ENCODE results near the gene CMBL.

Gene CMBL

GRCh38 chr5:10339058-10339811, 31.5 kb upstream of the CMBL start:
- H3K36me3 ChIP-seq (ENCODE audit: control insufficient read depth in 1 of 2, insufficient read depth in 2 of 2, low read length in 2 of 2) = no peaks in the 10 kb centered on the region
- H3K9me3 ChIP-seq (ENCODE audit: insufficient read depth, low read depth, low read length) = no peaks in the 10 kb centered on the region
- no peak for DNase-seq
- no peak overlapping the region for H4K8ac ChIP-seq (ENCODE audit: low read depth, low read length)
- no peak overlapping the region for H4K91ac ChIP-seq (ENCODE audit: low read depth, low read length)
- no peak overlapping the region for H3K9ac ChIP-seq (ENCODE audit: low read length)
- H2BK5ac ChIP-seq (ENCODE audit: low read depth, low read length, poor library complexity) = no peak overlapping the region
- no peaks in the 10 kb centered on the region for H3K79me2 ChIP-seq (ENCODE audit: control insufficient read depth, insufficient read depth, low read length, poor library complexity)
- H3K18ac ChIP-seq (ENCODE audit: low read length) = no peak overlapping the region
- no peak overlapping the region for H2BK120ac ChIP-seq (ENCODE audit: insufficient read depth, low read length, poor library complexity)
- no peaks in the 10 kb centered on the region for H3K79me1 ChIP-seq (ENCODE audit: low read length)
- H3K4me2 ChIP-seq (ENCODE audit: low read length) = no peak overlapping the region
- no peak overlapping the region for H3K27ac ChIP-seq (ENCODE audit: low read depth, low read length)
- peaks cover 7% of the 10 kb centered on the region for H3K27me3 ChIP-seq (ENCODE audit: insufficient read depth, low read length)
- no peak overlapping the region for H3K4ac ChIP-seq (ENCODE audit: low read depth, low read length)
- H2AFZ ChIP-seq (ENCODE audit: insufficient read depth, low read length, poor library complexity) = no peak overlapping the region
- no peak overlapping the region for H2AK5ac ChIP-seq (ENCODE audit: low read length)
- peaks cover 0 to 2% of the 10 kb centered on the region in 2 experiments for H3K4me1 ChIP-seq (ENCODE audit: control insufficient read depth in 1 of 2, insufficient read depth in 2 of 2, low read length in 2 of 2)
- no CpG with 5 or more reads among the region's 19 CpGs for WGBS (ENCODE audit: extremely low coverage, insufficient coverage, insufficient read length)
- H3K23ac ChIP-seq (ENCODE audit: low read length) = no peak overlapping the region
- no peak overlapping the region for H3K14ac ChIP-seq (ENCODE audit: low read length)
- H3K4me3 ChIP-seq (ENCODE audit: low read depth, low read length) = no peak overlapping the region
- H2BK12ac ChIP-seq (ENCODE audit: low read length) = no peak overlapping the region
- no peak overlapping the region for H4K12ac ChIP-seq (ENCODE audit: low read depth, low read length)

- DNase-seq = no peak
- Histone ChIP-seq H4K8ac (ENCODE audit: low read depth, low read length) (no peak overlapping the region), H3K27ac (ENCODE audit: low read depth, low read length) (no peak overlapping the region), H2AFZ (ENCODE audit: insufficient read depth, low read length, poor library complexity) (no peak overlapping the region), H3K4me3 (ENCODE audit: low read depth, low read length) (no peak overlapping the region), H3K14ac (ENCODE audit: low read length) (no peak overlapping the region), H3K9ac (ENCODE audit: low read length) (no peak overlapping the region), H3K18ac (ENCODE audit: low read length) (no peak overlapping the region), H3K79me2 (ENCODE audit: control insufficient read depth, insufficient read depth, low read length, poor library complexity) (no peaks in the 10 kb centered on the region), H2BK120ac (ENCODE audit: insufficient read depth, low read length, poor library complexity) (no peak overlapping the region), H3K36me3 (ENCODE audit: control insufficient read depth in 1 of 2, insufficient read depth in 2 of 2, low read length in 2 of 2) (no peaks in the 10 kb centered on the region), H3K4me1 (ENCODE audit: control insufficient read depth in 1 of 2, insufficient read depth in 2 of 2, low read length in 2 of 2) (peaks cover 1 to 4% of the 10 kb centered on the region in 2 experiments), H2BK5ac (ENCODE audit: low read depth, low read length, poor library complexity) (no peak overlapping the region), H3K4ac (ENCODE audit: low read depth, low read length) (no peak overlapping the region), H3K79me1 (ENCODE audit: low read length) (no peaks in the 10 kb centered on the region), H3K4me2 (ENCODE audit: low read length) (no peak overlapping the region), H2BK12ac (ENCODE audit: low read length) (no peak overlapping the region), H3K9me3 (ENCODE audit: insufficient read depth, low read depth, low read length) (no peaks in the 10 kb centered on the region), H2AK5ac (ENCODE audit: low read length) (no peak overlapping the region), H3K27me3 (ENCODE audit: insufficient read depth, low read length) (peaks cover 11% of the 10 kb centered on the region), H4K91ac (ENCODE audit: low read depth, low read length) (no peak overlapping the region), H3K23ac (ENCODE audit: low read length) (no peak overlapping the region), H4K12ac (ENCODE audit: low read depth, low read length) (no peak overlapping the region)
- no CpG with 5 or more reads among the region's 2 CpGs for WGBS (ENCODE audit: extremely low coverage, insufficient coverage, insufficient read length)
Measured at GRCh38 chr5:10338686-10339057, 31.0 kb upstream of the CMBL start.

GRCh38 chr5:10337986-10338385, 30.3 kb upstream of the CMBL start:
- no peak overlapping the region for H3K4ac ChIP-seq (ENCODE audit: low read depth, low read length)
- peaks cover 18% of the 10 kb centered on the region for H3K27me3 ChIP-seq (ENCODE audit: insufficient read depth, low read length)
- H3K4me3 ChIP-seq (ENCODE audit: low read depth, low read length) = no peak overlapping the region
- DNase-seq = no peak
- H3K36me3 ChIP-seq (ENCODE audit: control insufficient read depth in 1 of 2, insufficient read depth in 2 of 2, low read length in 2 of 2) = no peaks in the 10 kb centered on the region
- H3K4me1 ChIP-seq (ENCODE audit: control insufficient read depth in 1 of 2, insufficient read depth in 2 of 2, low read length in 2 of 2) = peaks cover 6 to 10% of the 10 kb centered on the region in 2 experiments
- no peak overlapping the region for H2BK120ac ChIP-seq (ENCODE audit: insufficient read depth, low read length, poor library complexity)
- no peak overlapping the region for H4K91ac ChIP-seq (ENCODE audit: low read depth, low read length)
- H4K8ac ChIP-seq (ENCODE audit: low read depth, low read length) = no peak overlapping the region
- H2BK12ac ChIP-seq (ENCODE audit: low read length) = no peak overlapping the region
- H3K18ac ChIP-seq (ENCODE audit: low read length) = no peak overlapping the region
- H2BK5ac ChIP-seq (ENCODE audit: low read depth, low read length, poor library complexity) = no peak overlapping the region
- H2AFZ ChIP-seq (ENCODE audit: insufficient read depth, low read length, poor library complexity) = no peak overlapping the region
- H3K23ac ChIP-seq (ENCODE audit: low read length) = no peak overlapping the region
- H3K79me2 ChIP-seq (ENCODE audit: control insufficient read depth, insufficient read depth, low read length, poor library complexity) = no peaks in the 10 kb centered on the region
- H3K14ac ChIP-seq (ENCODE audit: low read length) = no peak overlapping the region
- no peak overlapping the region for H3K4me2 ChIP-seq (ENCODE audit: low read length)
- no peaks in the 10 kb centered on the region for H3K79me1 ChIP-seq (ENCODE audit: low read length)
- no peak overlapping the region for H4K12ac ChIP-seq (ENCODE audit: low read depth, low read length)
- no CpG with 5 or more reads among the region's 4 CpGs for WGBS (ENCODE audit: extremely low coverage, insufficient coverage, insufficient read length)
- H3K9ac ChIP-seq (ENCODE audit: low read length) = no peak overlapping the region
- H2AK5ac ChIP-seq (ENCODE audit: low read length) = no peak overlapping the region
- no peak overlapping the region for H3K27ac ChIP-seq (ENCODE audit: low read depth, low read length)
- H3K9me3 ChIP-seq (ENCODE audit: insufficient read depth, low read depth, low read length) = no peaks in the 10 kb centered on the region

GRCh38 chr5:10337107-10337506, 29.4 kb upstream of the CMBL start:
- DNase-seq = no peak
- H3K18ac ChIP-seq (ENCODE audit: low read length) = no peak overlapping the region
- no peak overlapping the region for H2AFZ ChIP-seq (ENCODE audit: insufficient read depth, low read length, poor library complexity)
- H3K9me3 ChIP-seq (ENCODE audit: insufficient read depth, low read depth, low read length) = no peaks in the 10 kb centered on the region
- H2AK5ac ChIP-seq (ENCODE audit: low read length) = no peak overlapping the region
- no peak overlapping the region for H3K9ac ChIP-seq (ENCODE audit: low read length)
- H3K27me3 ChIP-seq (ENCODE audit: insufficient read depth, low read length) = peaks cover 24% of the 10 kb centered on the region
- no peak overlapping the region for H2BK5ac ChIP-seq (ENCODE audit: low read depth, low read length, poor library complexity)
- WGBS (ENCODE audit: extremely low coverage, insufficient coverage, insufficient read length) = no CpG with 5 or more reads among the region's 4 CpGs
- H3K23ac ChIP-seq (ENCODE audit: low read length) = no peak overlapping the region
- H3K4me2 ChIP-seq (ENCODE audit: low read length) = no peak overlapping the region
- H3K36me3 ChIP-seq (ENCODE audit: control insufficient read depth in 1 of 2, insufficient read depth in 2 of 2, low read length in 2 of 2) = no peaks in the 10 kb centered on the region
- no peak overlapping the region for H3K14ac ChIP-seq (ENCODE audit: low read length)
- H3K4me3 ChIP-seq (ENCODE audit: low read depth, low read length) = no peak overlapping the region
- H3K27ac ChIP-seq (ENCODE audit: low read depth, low read length) = no peak overlapping the region
- H3K79me1 ChIP-seq (ENCODE audit: low read length) = no peaks in the 10 kb centered on the region
- H3K4ac ChIP-seq (ENCODE audit: low read depth, low read length) = no peak overlapping the region
- H2BK12ac ChIP-seq (ENCODE audit: low read length) = no peak overlapping the region
- no peaks in the 10 kb centered on the region for H3K79me2 ChIP-seq (ENCODE audit: control insufficient read depth, insufficient read depth, low read length, poor library complexity)
- H4K91ac ChIP-seq (ENCODE audit: low read depth, low read length) = no peak overlapping the region
- H3K4me1 ChIP-seq (ENCODE audit: control insufficient read depth in 1 of 2, insufficient read depth in 2 of 2, low read length in 2 of 2) = peaks cover 6 to 10% of the 10 kb centered on the region in 2 experiments
- no peak overlapping the region for H2BK120ac ChIP-seq (ENCODE audit: insufficient read depth, low read length, poor library complexity)
- H4K12ac ChIP-seq (ENCODE audit: low read depth, low read length) = no peak overlapping the region
- no peak overlapping the region for H4K8ac ChIP-seq (ENCODE audit: low read depth, low read length)

All from trophoblast cell (in vitro differentiated cells and primary cell).